ENCODE results near the gene KLHL17.
A peak's percentile ranks its signal among the peaks of the same experiment; 100 is the strongest.
"Not testable (repeated sequence)": the region's sequence is repeated elsewhere in the genome, so short reads cannot be mapped to it uniquely, and the experiment has no call there.

KLHL17 gene

GRCh38 chr1:970242-970972 lies 10.0 kb downstream of the KLHL17 start:
- DNase-seq = no peak

- no peak for DNase-seq
Measured at GRCh38 chr1:970973-971730, 10.8 kb downstream of the KLHL17 start.

- DNase-seq = no peak
Measured at GRCh38 chr1:971751-972506, 11.5 kb downstream of the KLHL17 start.

- DNase-seq = no peak
Measured at GRCh38 chr1:972726-973458, 12.5 kb downstream of the KLHL17 start.

GRCh38 chr1:973459-974292 lies 13.3 kb downstream of the KLHL17 start:
- no peak for DNase-seq

- no peak for DNase-seq
Measured at GRCh38 chr1:974293-974640, 13.9 kb downstream of the KLHL17 start.

- DNase-seq = no peak
Measured at GRCh38 chr1:974687-975328, 14.4 kb downstream of the KLHL17 start.

- DNase-seq = no peak
Measured at GRCh38 chr1:975365-975764, 15.0 kb downstream of the KLHL17 start.

- DNase-seq = peak; percentile 42
Measured at GRCh38 chr1:975896-976683, 15.7 kb downstream of the KLHL17 start.

GRCh38 chr1:976791-977190 lies 16.4 kb downstream of the KLHL17 start:
- not testable (repeated sequence) for DNase-seq

- no peak for DNase-seq
Measured at GRCh38 chr1:978069-978834, 17.9 kb downstream of the KLHL17 start.

- no peak for DNase-seq
Measured at GRCh38 chr1:978835-979743, 18.7 kb downstream of the KLHL17 start.

- DNase-seq = no peak
Measured at GRCh38 chr1:979744-980072, 19.3 kb downstream of the KLHL17 start.

- no peak for DNase-seq
Measured at GRCh38 chr1:980137-980571, 19.8 kb downstream of the KLHL17 start.

GRCh38 chr1:980602-981395 lies 20.4 kb downstream of the KLHL17 start:
- no peak for DNase-seq

GRCh38 chr1:981491-981954 lies 21.1 kb downstream of the KLHL17 start:
- no peak for DNase-seq

- DNase-seq = no peak
Measured at GRCh38 chr1:981955-982558, 21.7 kb downstream of the KLHL17 start, which contains the start of gene PERM1. PERM1 (minus strand) TSS chr1:982093; CDS start chr1:981029, 1,064 bp downstream.

All from GOT3 (cell line).